ENCODE data around the gene ARHGAP10.

DNA sequence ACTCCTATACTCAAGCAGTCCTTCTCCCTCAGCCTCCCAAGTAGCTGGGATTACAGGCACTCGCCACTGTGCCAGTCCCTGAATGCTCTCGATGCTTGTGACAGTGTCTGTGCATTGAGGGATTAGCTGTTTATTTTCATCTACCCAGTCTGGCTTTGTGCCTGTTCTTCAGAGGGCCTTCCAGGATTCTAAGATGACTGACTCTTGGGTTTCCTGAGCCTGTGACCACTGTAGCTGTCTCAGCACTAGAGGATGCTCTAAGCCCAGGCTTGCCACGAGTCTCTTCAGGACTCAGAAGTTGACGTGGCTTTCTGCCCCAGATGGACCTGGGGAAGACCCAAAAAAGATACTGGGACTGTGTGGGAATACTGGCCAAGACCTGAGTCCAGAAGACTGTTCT lies 201.4 kb downstream of the ARHGAP10 start:
- TF ChIP-seq, protein P1, sequence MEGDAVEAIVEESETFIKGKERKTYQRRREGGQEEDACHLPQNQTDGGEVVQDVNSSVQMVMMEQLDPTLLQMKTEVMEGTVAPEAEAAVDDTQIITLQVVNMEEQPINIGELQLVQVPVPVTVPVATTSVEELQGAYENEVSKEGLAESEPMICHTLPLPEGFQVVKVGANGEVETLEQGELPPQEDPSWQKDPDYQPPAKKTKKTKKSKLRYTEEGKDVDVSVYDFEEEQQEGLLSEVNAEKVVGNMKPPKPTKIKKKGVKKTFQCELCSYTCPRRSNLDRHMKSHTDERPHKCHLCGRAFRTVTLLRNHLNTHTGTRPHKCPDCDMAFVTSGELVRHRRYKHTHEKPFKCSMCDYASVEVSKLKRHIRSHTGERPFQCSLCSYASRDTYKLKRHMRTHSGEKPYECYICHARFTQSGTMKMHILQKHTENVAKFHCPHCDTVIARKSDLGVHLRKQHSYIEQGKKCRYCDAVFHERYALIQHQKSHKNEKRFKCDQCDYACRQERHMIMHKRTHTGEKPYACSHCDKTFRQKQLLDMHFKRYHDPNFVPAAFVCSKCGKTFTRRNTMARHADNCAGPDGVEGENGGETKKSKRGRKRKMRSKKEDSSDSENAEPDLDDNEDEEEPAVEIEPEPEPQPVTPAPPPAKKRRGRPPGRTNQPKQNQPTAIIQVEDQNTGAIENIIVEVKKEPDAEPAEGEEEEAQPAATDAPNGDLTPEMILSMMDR (conservative IDR thresholded peaks at IDR 0.05 in 1 of 2, IDR thresholded peaks at IDR 0.05 in 1 of 2; ENCODE audit: extremely low read depth in 1 of 2, insufficient read depth in 1 of 2, low read depth in 1 of 2, low read length in 2 of 2), result no peak
- no peak for TF ChIP-seq EZH2 (IDR thresholded peaks at IDR 0.05; ENCODE audit: borderline replicate concordance, low read length)
